HG03469 (cell line): Measurements from ENCODE around the gene POPDC2.
A peak's percentile ranks its signal among the peaks of the same experiment; 100 is the strongest.
"Not testable (repeated sequence)": the region's sequence is repeated elsewhere in the genome, so short reads cannot be mapped to it uniquely, and the experiment has no call there.

Experiments
- ATAC-seq: cut with Tn5 transposase; IDR thresholded peaks from one replicate; pipeline ENCODE4 v1.9.1; 2021; ENCODE audit warnings: mild to moderate bottlenecking, moderate library complexity, moderate number of reproducible peaks; ENCODE audit not compliant: unreplicated experiment

The POPDC2 gene

GRCh38 chr3:119660474-119661440, at the start of gene POPDC2:
Gene POPDC2, minus strand, starts transcription at chr3:119660589. Its CDS starts 166 bp downstream, at chr3:119660423.
- no peak for ATAC-seq

GRCh38 chr3:119703820-119704531, 43.6 kb upstream of the POPDC2 start:
- no peak for ATAC-seq

- peak; percentile 62 for ATAC-seq
Observed at GRCh38 chr3:119702530-119703527, 42.4 kb upstream of the POPDC2 start, which contains the start of gene CFAP91. Gene CFAP91, plus strand, starts transcription at chr3:119703022. Its CDS starts 77 bp downstream, at chr3:119703099.

GRCh38 chr3:119700920-119701734, 40.7 kb upstream of the POPDC2 start:
- ATAC-seq: no peak

GRCh38 chr3:119700269-119700919, 40.0 kb upstream of the POPDC2 start:
- peak; percentile 34 for ATAC-seq

- peak; percentile 42 for ATAC-seq
Observed at GRCh38 chr3:119697394-119697793, 37.0 kb upstream of the POPDC2 start.

GRCh38 chr3:119695480-119695879, 35.1 kb upstream of the POPDC2 start:
- no peak for ATAC-seq

- ATAC-seq: no peak
Observed at GRCh38 chr3:119690043-119690656, 29.8 kb upstream of the POPDC2 start.

GRCh38 chr3:119683421-119683820, 23.0 kb upstream of the POPDC2 start:
- no peak for ATAC-seq

- peak; percentile 32 for ATAC-seq
Observed at GRCh38 chr3:119681279-119681678, 20.9 kb upstream of the POPDC2 start.

- no peak for ATAC-seq
Observed at GRCh38 chr3:119679874-119680273, 19.5 kb upstream of the POPDC2 start.

- not testable (repeated sequence) for ATAC-seq
Observed at GRCh38 chr3:119678209-119678608, 17.8 kb upstream of the POPDC2 start.

GRCh38 chr3:119677641-119677934, 17.2 kb upstream of the POPDC2 start:
- ATAC-seq: no peak

- ATAC-seq: peak; percentile 82
Observed at GRCh38 chr3:119676771-119677640, 16.6 kb upstream of the POPDC2 start, which contains the start of gene COX17. Gene COX17, minus strand, starts transcription at chr3:119677406. Its CDS starts 96 bp downstream, at chr3:119677310.

GRCh38 chr3:119676020-119676419, 15.6 kb upstream of the POPDC2 start:
- no peak for ATAC-seq

- no peak for ATAC-seq
Observed at GRCh38 chr3:119675188-119675874, 14.9 kb upstream of the POPDC2 start.

GRCh38 chr3:119673875-119674274, 13.5 kb upstream of the POPDC2 start:
- ATAC-seq: no peak
